Stromal cell of bone marrow (primary cell): ENCODE data around the gene HMCN1.

Experiments used
- DNase-seq: peaks from one replicate; pipeline ENCODE4 v3.0.0-alpha.2; 2012; ENCODE audit warnings: low read depth

HMCN1 gene

GRCh38 chr1:186030453-186030852, 296.3 kb downstream of the HMCN1 start:
- no peak for DNase-seq

DNA sequence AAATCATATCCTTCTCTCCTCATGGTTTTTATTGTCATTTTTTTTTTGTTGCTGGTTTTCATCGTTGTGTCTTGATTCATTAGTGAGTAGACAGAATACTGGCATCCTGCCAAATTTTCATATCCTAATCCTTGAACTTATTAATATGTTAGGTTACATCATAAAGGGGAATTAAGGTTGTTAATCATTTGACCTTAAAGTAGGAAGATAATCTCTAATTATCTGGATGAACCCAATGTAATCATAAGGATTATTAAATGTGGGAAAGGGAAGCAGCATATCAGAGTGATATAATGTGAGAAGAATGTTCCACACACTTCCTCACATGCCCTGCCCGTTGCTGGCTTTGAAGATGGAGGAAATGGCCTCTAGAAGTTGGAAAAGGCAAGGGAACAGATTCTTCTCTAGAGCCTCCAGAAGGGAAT, 299.7 kb downstream of the HMCN1 start:
- DNase-seq = no peak

GRCh38 chr1:186042230-186042629, 308.0 kb downstream of the HMCN1 start:
- peak; percentile 6 for DNase-seq

GRCh38 chr1:186043296-186043695, 309.1 kb downstream of the HMCN1 start:
- DNase-seq = no peak

DNA sequence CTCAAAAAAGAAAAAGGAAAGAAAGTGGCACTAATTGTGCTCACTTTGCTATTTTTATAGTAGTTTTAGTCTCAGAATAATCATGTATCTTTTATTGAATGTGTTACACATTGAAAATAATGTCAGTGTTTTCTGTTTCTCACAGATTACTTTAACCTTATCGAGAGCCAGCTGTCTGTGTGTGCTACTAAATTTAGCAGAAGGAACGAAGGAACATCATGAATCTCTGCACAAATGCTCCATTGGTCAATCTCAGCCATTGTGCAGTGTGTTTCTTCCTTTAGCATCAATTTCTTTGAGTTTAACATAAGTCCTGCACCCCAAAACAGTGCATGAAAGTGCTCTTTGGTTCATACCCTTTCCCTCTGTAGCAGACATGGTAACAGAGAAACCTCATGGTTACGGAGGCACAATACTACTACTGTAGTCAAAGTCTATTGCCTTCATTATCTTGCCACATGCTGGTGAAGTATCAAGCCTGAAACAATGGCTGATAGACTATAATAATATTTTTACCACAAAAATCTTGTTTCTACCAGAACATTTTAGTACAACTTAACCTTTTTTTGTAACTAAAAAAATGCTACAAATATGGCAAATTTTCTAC, 310.0 kb downstream of the HMCN1 start:
- no peak for DNase-seq

GRCh38 chr1:186046437-186047211, 312.4 kb downstream of the HMCN1 start:
- DNase-seq = no peak

- peak; percentile 74 for DNase-seq
These were observed 316.2 kb downstream of the HMCN1 start for GRCh38 chr1:186050360-186050759.

DNA sequence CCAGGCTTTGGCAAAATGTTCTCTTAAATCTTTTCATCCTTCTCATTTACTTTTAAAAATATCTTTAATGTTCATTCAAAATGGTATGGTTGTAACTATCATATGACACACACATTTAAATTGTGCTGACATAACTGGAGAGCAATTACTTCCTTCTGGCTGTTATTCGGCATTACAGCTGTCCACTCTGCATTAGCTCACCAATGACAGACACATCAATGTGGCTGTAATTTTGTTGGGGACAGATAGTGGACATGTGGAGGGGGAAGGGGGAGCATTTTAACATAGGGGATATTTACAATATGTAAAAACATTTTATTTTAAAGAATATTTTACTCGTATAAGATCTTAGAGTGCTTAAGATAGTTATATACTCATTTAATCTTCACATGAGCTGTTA, 319.8 kb downstream of the HMCN1 start:
- no peak for DNase-seq

DNA sequence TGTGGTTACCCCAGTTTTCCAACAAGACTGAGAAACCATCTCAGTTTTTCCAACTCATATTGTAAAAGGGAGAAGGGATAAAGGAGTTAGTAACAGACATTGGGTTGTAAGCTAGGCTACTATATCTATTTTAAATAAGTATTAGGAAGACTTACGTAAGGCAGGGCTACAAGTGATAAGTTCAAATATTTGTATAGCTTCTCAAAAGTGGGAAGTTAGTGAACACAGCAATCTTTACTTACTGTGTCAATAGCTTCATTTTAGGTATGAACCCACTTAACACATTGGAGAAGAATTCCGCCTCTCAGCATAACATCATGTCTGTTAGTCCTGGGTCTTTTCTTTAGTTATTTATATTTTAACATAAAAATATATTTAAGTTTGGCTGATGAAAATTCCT, 320.7 kb downstream of the HMCN1 start:
- DNase-seq = no peak

GRCh38 chr1:186055846-186056245, 321.7 kb downstream of the HMCN1 start:
- peak; percentile 31 for DNase-seq

DNA sequence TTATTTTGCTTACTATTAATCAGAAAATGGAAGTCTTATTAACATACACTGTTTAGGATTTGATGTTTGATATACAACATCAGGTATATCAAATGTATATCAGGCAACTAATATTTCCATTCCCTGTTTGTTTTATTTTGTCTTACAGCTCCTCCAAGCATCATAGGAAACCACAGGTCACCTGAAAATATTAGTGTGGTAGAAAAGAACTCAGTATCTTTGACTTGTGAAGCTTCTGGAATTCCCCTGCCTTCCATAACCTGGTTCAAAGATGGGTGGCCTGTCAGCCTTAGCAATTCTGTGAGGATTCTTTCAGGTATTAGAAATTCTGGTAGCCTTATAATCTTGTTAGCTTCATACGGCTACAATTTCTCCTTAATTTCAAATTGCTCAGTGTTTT, 322.9 kb downstream of the HMCN1 start:
- DNase-seq = no peak

DNA sequence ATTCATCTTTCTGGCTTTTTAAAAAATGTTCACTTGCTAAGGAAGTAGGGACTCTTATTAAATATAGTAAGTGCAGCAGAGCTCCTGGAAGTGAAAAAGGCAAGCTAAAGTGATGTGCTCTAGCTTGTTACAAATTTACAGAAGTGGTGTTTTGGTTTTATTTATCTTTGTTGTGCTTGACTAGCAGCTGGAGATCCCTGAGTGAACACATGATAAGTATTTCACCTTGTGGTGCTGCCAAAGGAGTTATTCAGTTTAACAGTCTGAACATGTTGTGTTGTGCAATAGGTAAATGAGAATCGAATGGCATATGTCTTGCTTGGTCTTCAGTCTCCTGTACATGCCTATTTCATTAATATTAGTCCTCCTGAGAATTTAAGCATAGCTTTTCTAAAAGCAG, 325.1 kb downstream of the HMCN1 start:
- no peak for DNase-seq

- no peak for DNase-seq
These were observed 325.6 kb downstream of the HMCN1 start for GRCh38 chr1:186059752-186060151.

DNA sequence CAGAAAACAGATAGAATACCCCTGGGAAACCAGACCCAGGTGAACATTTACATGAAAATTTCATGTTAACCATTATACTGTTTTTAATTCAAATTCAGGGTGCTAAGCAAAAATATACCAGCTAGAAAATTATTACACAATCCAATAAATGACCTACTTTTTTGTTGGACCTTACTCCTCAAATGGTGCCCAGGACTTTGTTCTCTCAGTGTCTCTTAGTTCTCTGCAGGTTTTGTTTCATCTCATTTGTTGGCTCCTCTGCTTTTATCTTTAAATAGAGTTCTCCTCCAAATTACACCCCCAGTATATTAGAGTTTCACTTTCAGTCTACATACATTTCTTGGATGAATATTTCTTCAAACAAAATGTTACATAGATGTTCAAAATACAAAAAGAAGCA, 326.0 kb downstream of the HMCN1 start:
- no peak for DNase-seq

GRCh38 chr1:186063091-186063657, 329.0 kb downstream of the HMCN1 start:
- DNase-seq = no peak

DNA sequence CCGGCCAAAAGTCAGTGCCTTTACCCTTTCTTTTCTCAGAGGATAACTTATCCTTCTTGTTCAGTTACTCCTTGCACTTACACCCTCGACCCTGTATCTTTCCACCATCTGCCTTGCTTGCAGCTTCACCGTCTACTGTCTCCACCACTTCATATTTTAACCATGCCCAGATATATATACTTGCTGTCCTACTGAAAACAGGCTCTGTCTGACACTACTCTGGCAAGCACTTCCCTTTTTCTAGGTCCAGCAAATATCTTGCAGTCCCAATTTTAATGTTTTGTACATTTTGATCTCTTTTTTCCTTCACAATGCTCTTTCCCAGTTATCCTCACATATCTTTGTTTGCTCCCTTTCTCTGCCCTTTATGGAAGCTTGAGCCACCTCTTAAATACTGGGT, 332.2 kb downstream of the HMCN1 start:
- no peak for DNase-seq

DNA sequence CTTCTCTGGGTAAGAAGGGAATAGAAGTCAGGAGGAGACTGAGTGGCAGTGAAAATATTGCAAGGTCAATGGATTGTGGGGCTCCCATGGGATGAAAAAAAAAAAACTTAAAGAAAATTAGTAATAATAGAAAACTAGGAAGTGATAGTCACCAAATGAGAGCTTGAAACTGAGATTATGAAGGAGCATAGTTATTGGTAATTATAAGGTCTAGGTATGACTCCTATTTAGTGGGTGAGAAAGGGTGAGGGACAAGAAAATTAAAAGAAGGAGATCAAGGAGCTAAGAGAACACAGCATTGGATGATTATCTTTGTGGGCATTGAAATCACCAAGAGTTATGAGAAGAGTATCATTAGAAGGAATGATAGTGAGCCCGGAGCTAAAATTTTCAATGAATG, 339.5 kb downstream of the HMCN1 start:
- no peak for DNase-seq

GRCh38 chr1:186076006-186076405, 341.8 kb downstream of the HMCN1 start:
- no peak for DNase-seq

DNA sequence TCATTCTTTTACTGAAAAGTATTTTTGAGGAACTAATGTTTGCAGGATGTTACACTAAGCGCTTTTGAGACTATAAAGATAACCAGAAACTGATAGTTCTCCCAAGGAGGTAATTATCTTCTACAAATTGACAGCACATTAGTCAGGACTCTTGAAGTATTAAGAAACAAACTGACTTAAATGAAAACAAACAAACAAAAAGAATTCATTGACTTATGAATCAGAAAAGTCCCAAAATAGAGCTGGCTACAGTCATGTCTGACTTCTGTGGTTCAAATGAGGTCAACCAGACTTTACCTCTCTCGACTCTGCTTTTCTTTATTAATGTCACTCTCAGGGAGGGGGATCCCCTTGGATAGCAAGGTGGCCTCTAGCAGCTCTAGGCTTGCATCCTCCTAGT, 344.1 kb downstream of the HMCN1 start:
- no peak for DNase-seq

GRCh38 chr1:186079084-186079684, 345.0 kb downstream of the HMCN1 start:
- no peak for DNase-seq

- DNase-seq = peak; percentile 51
These were observed 348.2 kb downstream of the HMCN1 start for GRCh38 chr1:186082235-186082937.

- DNase-seq = no peak
These were observed 352.4 kb downstream of the HMCN1 start for GRCh38 chr1:186086583-186086982.
